Astrocyte (in vitro differentiated cells and primary cell): ENCODE results near the gene USP6. TPM values are rescaled to one million over a fixed set of nuclear protein-coding genes. Genes with fewer than 3 reads are reported as not detected.
"Not testable (repeated sequence)": the region's sequence is repeated elsewhere in the genome, so short reads cannot be mapped to it uniquely, and the experiment has no call there.

ENCODE experiments used
- DNase-seq: peaks from one replicate; pipeline ENCODE4 v3.0.0-alpha.2; 2010; ENCODE audit warnings: low read depth
- FAIRE-seq: peaks from 2 replicates; lab custom pipeline; 2011; peaks lifted over from hg19 to GRCh38; lab: Jason Lieb, UNC
- H2AFZ ChIP-seq: 2 replicates; pipeline ENCODE4 v1.6.0; 2012; ENCODE audit warnings: low read depth, low read length, inconsistent platforms
- H3K27ac ChIP-seq: 2 replicates; pipeline ENCODE4 v1.5.1; 2011; ENCODE audit warnings: low read depth, low read length, inconsistent platforms
- H3K27me3 ChIP-seq: 2 replicates; pipeline ENCODE4 v1.6.0; 2011; ENCODE audit warnings: low read length, inconsistent platforms; ENCODE audit not compliant: insufficient read depth
- H3K36me3 ChIP-seq: 2 replicates; pipeline ENCODE4 v1.5.1; 2011; ENCODE audit warnings: low read length, inconsistent platforms; ENCODE audit not compliant: insufficient read depth
- H3K4me1 ChIP-seq: 2 replicates; pipeline ENCODE4 v1.5.1; 2011; ENCODE audit warnings: low read length, inconsistent platforms; ENCODE audit not compliant: insufficient read depth
- H3K4me2 ChIP-seq: 2 replicates; pipeline ENCODE4 v1.6.0; 2012; ENCODE audit warnings: low read length, inconsistent platforms
- H3K4me3 ChIP-seq: 2 replicates; pipeline ENCODE4 v1.5.1; 2011; ENCODE audit warnings: low read depth, mild to moderate bottlenecking, low read length, inconsistent platforms; ENCODE audit not compliant: insufficient read depth
- H3K79me2 ChIP-seq: 2 replicates; pipeline ENCODE4 v1.6.0; 2012; ENCODE audit warnings: mild to moderate bottlenecking, low read length, inconsistent platforms; ENCODE audit not compliant: insufficient read depth
- H3K9ac ChIP-seq: 2 replicates; pipeline ENCODE4 v1.6.0; 2012; ENCODE audit warnings: mild to moderate bottlenecking, low read length, inconsistent platforms
- H3K9me3 ChIP-seq: 2 replicates; pipeline ENCODE4 v1.5.1; 2012; ENCODE audit warnings: low read depth, mild to moderate bottlenecking, low read length, inconsistent platforms; ENCODE audit not compliant: insufficient read depth
- H4K20me1 ChIP-seq: 2 replicates; pipeline ENCODE4 v1.6.0; 2012; ENCODE audit warnings: low read length, inconsistent platforms; ENCODE audit not compliant: insufficient read depth
- H3K27ac Mint-ChIP-seq: one replicate; pipeline ENCODE4 v1.8.0; 2021; ENCODE audit warnings: mild to moderate bottlenecking, mixed read lengths; ENCODE audit not compliant: unreplicated experiment
- H3K27me3 Mint-ChIP-seq: one replicate; pipeline ENCODE4 v1.8.0; 2021; ENCODE audit warnings: low read depth, mixed read lengths; ENCODE audit not compliant: unreplicated experiment
- H3K36me3 Mint-ChIP-seq: one replicate; pipeline ENCODE4 v1.8.0; 2021; ENCODE audit warnings: low read depth, mixed read lengths; ENCODE audit not compliant: unreplicated experiment
- H3K4me1 Mint-ChIP-seq: one replicate; pipeline ENCODE4 v1.8.0; 2021; ENCODE audit warnings: low read depth, mixed read lengths; ENCODE audit not compliant: unreplicated experiment
- H3K4me3 Mint-ChIP-seq: one replicate; pipeline ENCODE4 v1.8.0; 2021; ENCODE audit warnings: mild to moderate bottlenecking, moderate library complexity, mixed read lengths; ENCODE audit not compliant: unreplicated experiment
- H3K9me3 Mint-ChIP-seq: one replicate; pipeline ENCODE4 v1.8.0; 2021; ENCODE audit warnings: mild to moderate bottlenecking, mixed read lengths; ENCODE audit not compliant: unreplicated experiment
- EZH2 ChIP-seq: IDR thresholded peaks from 2 replicates; pipeline ENCODE4 v1.6.1; 2012; ENCODE audit warnings: mild to moderate bottlenecking, low read length, inconsistent platforms; ENCODE audit not compliant: insufficient read depth
- total RNA-seq: library from RNA; stranded (reverse); gene quantifications from 2 replicates; pipeline ENCODE4 v1.2.1, GENCODE V29; 2021
- TF ChIP-seq, protein P1 (sequence below): IDR thresholded peaks from 2 replicates; pipeline ENCODE4 v1.5.1; 2011; ENCODE audit warnings: low read depth, mild to moderate bottlenecking, inconsistent platforms, low read length, moderate library complexity; ENCODE audit not compliant: insufficient read depth

USP6 gene
- total RNA-seq, 1 donor from 2014 or later: 0.86 TPM

- Mint-ChIP-seq H3K36me3 (peaks cover 2% of the 10 kb centered on the region), H3K27me3 (peaks cover 12% of the 10 kb centered on the region), H3K4me3 (no peak overlapping the region), H3K9me3 (peaks cover 3% of the 10 kb centered on the region), H3K27ac (no peak overlapping the region), H3K4me1 (peaks cover 9% of the 10 kb centered on the region)
- Histone ChIP-seq H3K9ac (no peak overlapping the region), H3K4me2 (no peak overlapping the region), H3K4me1 (no peaks in the 10 kb centered on the region), H3K27me3 (no peaks in the 10 kb centered on the region), H3K36me3 (no peaks in the 10 kb centered on the region), H4K20me1 (no peaks in the 10 kb centered on the region), H3K79me2 (no peaks in the 10 kb centered on the region), H2AFZ (no peak overlapping the region), H3K4me3 (no peak overlapping the region), H3K27ac (no peak overlapping the region), H3K9me3 (no peaks in the 10 kb centered on the region)
- TF ChIP-seq EZH2: no peak
- TF ChIP-seq, protein P1, sequence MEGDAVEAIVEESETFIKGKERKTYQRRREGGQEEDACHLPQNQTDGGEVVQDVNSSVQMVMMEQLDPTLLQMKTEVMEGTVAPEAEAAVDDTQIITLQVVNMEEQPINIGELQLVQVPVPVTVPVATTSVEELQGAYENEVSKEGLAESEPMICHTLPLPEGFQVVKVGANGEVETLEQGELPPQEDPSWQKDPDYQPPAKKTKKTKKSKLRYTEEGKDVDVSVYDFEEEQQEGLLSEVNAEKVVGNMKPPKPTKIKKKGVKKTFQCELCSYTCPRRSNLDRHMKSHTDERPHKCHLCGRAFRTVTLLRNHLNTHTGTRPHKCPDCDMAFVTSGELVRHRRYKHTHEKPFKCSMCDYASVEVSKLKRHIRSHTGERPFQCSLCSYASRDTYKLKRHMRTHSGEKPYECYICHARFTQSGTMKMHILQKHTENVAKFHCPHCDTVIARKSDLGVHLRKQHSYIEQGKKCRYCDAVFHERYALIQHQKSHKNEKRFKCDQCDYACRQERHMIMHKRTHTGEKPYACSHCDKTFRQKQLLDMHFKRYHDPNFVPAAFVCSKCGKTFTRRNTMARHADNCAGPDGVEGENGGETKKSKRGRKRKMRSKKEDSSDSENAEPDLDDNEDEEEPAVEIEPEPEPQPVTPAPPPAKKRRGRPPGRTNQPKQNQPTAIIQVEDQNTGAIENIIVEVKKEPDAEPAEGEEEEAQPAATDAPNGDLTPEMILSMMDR: no peak
- no peak for FAIRE-seq
- no peak for DNase-seq
These were observed 15.4 kb downstream of the USP6 start for GRCh38 chr17:5131146-5131715.

DNA sequence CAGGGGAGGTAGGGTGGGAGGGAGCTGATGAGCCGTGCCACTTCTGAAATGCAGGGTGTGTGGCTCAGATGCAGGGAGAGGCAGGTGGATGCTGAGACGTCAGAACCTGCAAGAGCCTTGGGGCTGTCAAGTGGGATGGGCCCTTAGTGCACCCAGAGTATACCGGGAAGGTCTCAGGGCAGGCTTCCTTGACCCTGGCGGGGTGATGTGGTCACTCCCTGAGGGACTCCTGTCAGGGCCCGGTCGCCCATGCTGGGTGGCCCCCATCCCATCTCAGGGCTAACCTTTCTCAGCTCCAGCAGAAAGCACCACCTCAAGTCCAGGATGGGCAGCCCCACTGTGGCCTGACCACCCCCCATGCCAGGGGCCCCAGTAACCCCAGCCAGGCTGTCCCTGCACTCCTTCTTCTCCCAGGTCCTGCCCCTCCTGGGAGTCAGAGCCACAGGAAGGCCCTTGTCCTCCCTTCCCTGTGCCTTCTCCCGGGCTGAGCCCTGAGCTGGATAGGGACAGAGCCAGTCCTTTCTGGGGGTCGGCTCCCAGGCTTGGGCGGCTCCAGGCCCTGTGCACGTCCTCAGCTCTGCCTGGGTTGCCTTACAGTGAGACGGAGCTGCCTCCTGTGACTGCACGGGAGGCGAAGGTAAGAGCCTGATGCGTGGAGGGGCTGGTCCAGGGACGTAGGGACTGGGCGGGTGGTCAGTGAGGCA is 16.1 kb downstream of the USP6 start:
- H3K4me2 ChIP-seq, H3K4me3 Mint-ChIP-seq, H3K4me1 Mint-ChIP-seq, H3K4me1 ChIP-seq, H3K4me3 ChIP-seq, H3K27ac ChIP-seq, H3K9me3 ChIP-seq, H3K27ac Mint-ChIP-seq, H3K27me3 ChIP-seq, H3K36me3 Mint-ChIP-seq, H3K36me3 ChIP-seq, FAIRE-seq, H3K79me2 ChIP-seq, DNase-seq, H2AFZ ChIP-seq, H4K20me1 ChIP-seq, H3K9me3 Mint-ChIP-seq, H3K9ac ChIP-seq: not testable (repeated sequence)
- H3K27me3 Mint-ChIP-seq: peaks cover 10% of the 10 kb centered on the region

- not testable (repeated sequence) for FAIRE-seq, H3K4me1 Mint-ChIP-seq, H3K27ac ChIP-seq
These were observed 16.8 kb downstream of the USP6 start for GRCh38 chr17:5132503-5133225.

More at GRCh38 chr17:5132503-5133225, 16.8 kb downstream of the USP6 start:
- not testable (repeated sequence) for H3K27ac Mint-ChIP-seq, H3K9me3 ChIP-seq, H3K4me3 ChIP-seq, H2AFZ ChIP-seq, H3K4me3 Mint-ChIP-seq, H3K36me3 ChIP-seq, H3K9me3 Mint-ChIP-seq, H3K36me3 Mint-ChIP-seq, H3K27me3 ChIP-seq, DNase-seq, H3K4me2 ChIP-seq, H3K79me2 ChIP-seq, H3K9ac ChIP-seq, H3K4me1 ChIP-seq, H3K27me3 Mint-ChIP-seq, H4K20me1 ChIP-seq
